Prostate gland (tissue), 2 donors: ENCODE measurements around the gene FBXL16. TPM values are rescaled to one million over a fixed set of nuclear protein-coding genes. Genes with fewer than 3 reads are reported as not detected.
"Not testable (repeated sequence)": the region's sequence is repeated elsewhere in the genome, so short reads cannot be mapped to it uniquely, and the experiment has no call there.

Source experiments
- DNase-seq: peaks from one replicate; pipeline ENCODE4 v3.0.0-alpha.2; 2019; ENCODE audit warnings: low spot score
- H3K27ac ChIP-seq, 2 donors: fragments of 200-600 bp; sonication (generic); 2 replicates each; pipeline ENCODE4 v1.5.1; 2017 to 2019
- H3K27me3 ChIP-seq: fragments of 200-600 bp; sonication (generic); replicated peaks from 2 replicates; pipeline ENCODE4 v1.5.1; 2019; ENCODE audit not compliant: insufficient read depth
- H3K36me3 ChIP-seq, 2 donors: fragments of 200-600 bp; sonication (generic); 1 replicate in 1 of 2; 2 replicates in 1 of 2; pipeline versions ENCODE4 v1.5.1 to v1.8.1; 2017 to 2019
- H3K4me1 ChIP-seq: fragments of 200-600 bp; sonication (generic); replicated peaks from 2 replicates; pipeline ENCODE4 v1.5.1; 2019
- H3K4me3 ChIP-seq, 2 donors: fragments of 200-600 bp; sonication (generic); 2 replicates each; pipeline ENCODE4 v1.5.1; 2017 to 2019
- H3K9me3 ChIP-seq: fragments of 200-600 bp; sonication (generic); 2 replicates; pipeline ENCODE4 v1.5.1; 2017
- POLR2A ChIP-seq: fragments of 450-650 bp; IDR thresholded peaks from one replicate; pipeline ENCODE4 v1.6.1; 2016; ENCODE audit warnings: antibody characterized with exemption, mild to moderate bottlenecking
- POLR2AphosphoS5 ChIP-seq: sonication (generic); formaldehyde crosslinking; IDR thresholded peaks from one replicate; pipeline ENCODE4 v1.6.1; 2017; ENCODE audit warnings: antibody characterized with exemption
- WGBS: methylation state at CpG from one replicate; pipeline ENCODE4 v1.1.5; 2018; 5-methylcytosine and 5-hydroxymethylcytosine counted together
- intact Hi-C: fragments of 100-400 bp; cut with DNase I; formaldehyde crosslinking; loops from one replicate; pipeline ENCODE4 v1.14.2; 2022
- total RNA-seq, 2 donors: library from RNA; depleted of rRNA; stranded (reverse); fragments of >200 nt; gene quantifications; one replicate each; pipeline ENCODE4 v1.1.0, GENCODE V29; 2016
- TF ChIP-seq, protein P1 (sequence below), 4 experiments: fragments of 200-600 bp in 2 of 4; fragments of 450-650 bp in 2 of 4; sonication (generic) in 2 of 4; IDR thresholded peaks; 1 replicate in 3 of 4; 2 replicates in 1 of 4; pipeline ENCODE4 v1.5.1; 2016 to 2019; ENCODE audit warnings: antibody characterized with exemption in 4 of 4, mild to moderate bottlenecking in 2 of 4, moderate library complexity in 2 of 4

Gene FBXL16
- total RNA-seq, 2 donors from 2014 or later = 6.1 to 9.1 TPM

DNA sequence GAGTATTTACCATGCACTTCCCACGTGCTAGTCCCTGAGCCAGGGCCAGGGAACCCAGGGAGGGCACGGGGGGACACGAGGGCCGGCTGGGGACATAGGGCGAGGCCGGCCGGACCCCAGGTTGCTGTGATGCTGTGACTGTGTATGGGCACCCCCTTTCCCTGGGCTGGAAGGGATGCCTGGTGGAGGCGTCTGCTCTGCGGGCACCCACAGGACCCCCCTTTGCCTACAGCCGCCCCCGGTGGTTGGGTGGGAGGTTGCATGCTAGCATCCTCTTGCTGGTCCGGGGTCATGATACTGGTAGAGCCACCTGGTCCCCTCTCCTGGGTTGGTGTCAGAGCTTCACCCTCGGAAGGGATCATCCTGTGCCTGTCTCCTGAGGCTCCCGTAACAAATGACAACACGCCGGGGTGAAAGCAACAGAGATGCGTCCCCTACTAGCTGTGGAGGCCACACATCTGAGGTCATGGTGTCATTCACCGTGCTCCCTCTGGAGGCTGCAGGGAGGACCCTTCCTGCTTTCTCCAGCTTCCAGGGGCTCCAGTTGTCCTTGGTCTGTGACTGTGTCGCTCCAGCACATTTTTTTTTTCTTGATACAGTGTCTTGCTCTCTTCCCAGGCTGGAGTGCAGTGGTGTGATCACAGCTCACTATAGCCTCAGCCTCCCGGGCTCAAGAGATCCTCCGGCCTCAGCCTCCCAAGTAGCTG is 38.3 kb upstream of the FBXL16 start:
- DNase-seq = no peak
- no peak overlapping the region for H3K4me3 ChIP-seq
- TF ChIP-seq POLR2AphosphoS5 (no peak), POLR2A (no peak)
- TF ChIP-seq, protein P1, sequence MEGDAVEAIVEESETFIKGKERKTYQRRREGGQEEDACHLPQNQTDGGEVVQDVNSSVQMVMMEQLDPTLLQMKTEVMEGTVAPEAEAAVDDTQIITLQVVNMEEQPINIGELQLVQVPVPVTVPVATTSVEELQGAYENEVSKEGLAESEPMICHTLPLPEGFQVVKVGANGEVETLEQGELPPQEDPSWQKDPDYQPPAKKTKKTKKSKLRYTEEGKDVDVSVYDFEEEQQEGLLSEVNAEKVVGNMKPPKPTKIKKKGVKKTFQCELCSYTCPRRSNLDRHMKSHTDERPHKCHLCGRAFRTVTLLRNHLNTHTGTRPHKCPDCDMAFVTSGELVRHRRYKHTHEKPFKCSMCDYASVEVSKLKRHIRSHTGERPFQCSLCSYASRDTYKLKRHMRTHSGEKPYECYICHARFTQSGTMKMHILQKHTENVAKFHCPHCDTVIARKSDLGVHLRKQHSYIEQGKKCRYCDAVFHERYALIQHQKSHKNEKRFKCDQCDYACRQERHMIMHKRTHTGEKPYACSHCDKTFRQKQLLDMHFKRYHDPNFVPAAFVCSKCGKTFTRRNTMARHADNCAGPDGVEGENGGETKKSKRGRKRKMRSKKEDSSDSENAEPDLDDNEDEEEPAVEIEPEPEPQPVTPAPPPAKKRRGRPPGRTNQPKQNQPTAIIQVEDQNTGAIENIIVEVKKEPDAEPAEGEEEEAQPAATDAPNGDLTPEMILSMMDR (IDR thresholded peaks at IDR 0.05) = no peak
- intact Hi-C loops = no loop called here
- 83% methylated on average over 18 of the region's 21 CpGs for WGBS
- H3K27me3 ChIP-seq = no peaks in the 10 kb centered on the region
- no peaks in the 10 kb centered on the region for H3K36me3 ChIP-seq
- H3K27ac ChIP-seq = no peak overlapping the region
- no peaks in the 10 kb centered on the region for H3K9me3 ChIP-seq
- no peaks in the 10 kb centered on the region for H3K4me1 ChIP-seq

DNA sequence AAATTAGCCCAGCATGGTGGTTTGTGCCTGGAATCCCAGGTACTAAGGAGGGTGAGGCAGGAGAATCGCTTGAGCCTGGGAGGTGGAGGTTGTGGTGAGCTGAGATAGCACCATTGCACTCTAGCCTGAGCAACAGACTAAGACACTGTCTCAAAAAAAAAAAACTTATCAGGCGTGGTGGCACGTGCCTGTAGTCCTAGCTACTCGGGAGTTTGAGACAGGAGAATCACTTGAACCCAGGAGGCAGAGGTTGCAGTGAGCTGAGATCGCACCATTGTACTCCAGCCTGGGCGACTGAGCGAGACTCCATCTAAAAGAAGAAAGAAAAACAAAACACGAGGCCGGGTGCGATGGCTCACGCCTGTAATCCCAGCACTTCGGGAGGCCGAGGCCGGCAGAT is 37.3 kb upstream of the FBXL16 start:
- WGBS = 84% methylated on average over 14 of the region's 14 CpGs

DNA sequence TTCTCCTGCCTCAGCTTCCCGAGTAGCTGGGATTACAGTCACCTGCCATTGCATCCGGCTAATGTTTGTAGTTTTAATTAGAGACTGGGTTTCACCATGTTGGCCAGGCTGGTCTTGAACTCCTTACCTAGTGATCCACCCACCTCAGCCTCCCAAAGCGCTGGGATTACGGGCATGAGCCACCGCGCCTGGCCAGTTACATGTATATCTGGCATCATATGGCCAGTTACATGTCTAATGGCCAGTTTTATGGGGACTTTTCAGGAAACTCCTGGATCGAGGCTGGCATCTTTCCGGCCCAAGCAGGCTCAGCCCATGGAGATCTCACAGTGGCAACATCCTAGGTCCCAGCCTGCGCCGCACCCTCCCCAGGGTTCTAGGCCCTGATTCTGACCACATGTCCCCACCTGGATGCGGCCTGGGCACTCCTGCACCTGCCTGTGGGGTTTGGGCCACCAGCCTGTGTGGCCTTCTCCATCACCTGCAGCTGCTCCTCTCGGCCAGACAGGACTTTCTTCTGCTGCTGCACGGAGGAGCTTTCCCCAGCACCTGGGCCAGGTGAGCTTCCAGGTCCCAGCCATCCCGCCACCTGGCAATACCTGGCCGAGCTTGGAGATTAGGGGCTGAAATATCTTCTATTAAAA is 36.5 kb upstream of the FBXL16 start:
- WGBS = 86% methylated on average over 15 of the region's 15 CpGs
- intact Hi-C loops = no loop called here
- no peak overlapping the region for H3K4me3 ChIP-seq
- no peaks in the 10 kb centered on the region for H3K27me3 ChIP-seq
- H3K9me3 ChIP-seq = no peaks in the 10 kb centered on the region
- TF ChIP-seq POLR2AphosphoS5 = no peak
- TF ChIP-seq POLR2A = no peak
- TF ChIP-seq, protein P1 (IDR thresholded peaks at IDR 0.05) = no peak
- no peak for DNase-seq
- no peaks in the 10 kb centered on the region for H3K36me3 ChIP-seq
- no peak overlapping the region for H3K27ac ChIP-seq
- no peaks in the 10 kb centered on the region for H3K4me1 ChIP-seq

More for the DNA sequence above, 37.3 kb upstream of the FBXL16 start:
- H3K36me3 ChIP-seq, intact Hi-C loops, H3K27ac ChIP-seq, H3K9me3 ChIP-seq, H3K4me3 ChIP-seq, DNase-seq, H3K27me3 ChIP-seq, H3K4me1 ChIP-seq: not testable (repeated sequence)

DNA sequence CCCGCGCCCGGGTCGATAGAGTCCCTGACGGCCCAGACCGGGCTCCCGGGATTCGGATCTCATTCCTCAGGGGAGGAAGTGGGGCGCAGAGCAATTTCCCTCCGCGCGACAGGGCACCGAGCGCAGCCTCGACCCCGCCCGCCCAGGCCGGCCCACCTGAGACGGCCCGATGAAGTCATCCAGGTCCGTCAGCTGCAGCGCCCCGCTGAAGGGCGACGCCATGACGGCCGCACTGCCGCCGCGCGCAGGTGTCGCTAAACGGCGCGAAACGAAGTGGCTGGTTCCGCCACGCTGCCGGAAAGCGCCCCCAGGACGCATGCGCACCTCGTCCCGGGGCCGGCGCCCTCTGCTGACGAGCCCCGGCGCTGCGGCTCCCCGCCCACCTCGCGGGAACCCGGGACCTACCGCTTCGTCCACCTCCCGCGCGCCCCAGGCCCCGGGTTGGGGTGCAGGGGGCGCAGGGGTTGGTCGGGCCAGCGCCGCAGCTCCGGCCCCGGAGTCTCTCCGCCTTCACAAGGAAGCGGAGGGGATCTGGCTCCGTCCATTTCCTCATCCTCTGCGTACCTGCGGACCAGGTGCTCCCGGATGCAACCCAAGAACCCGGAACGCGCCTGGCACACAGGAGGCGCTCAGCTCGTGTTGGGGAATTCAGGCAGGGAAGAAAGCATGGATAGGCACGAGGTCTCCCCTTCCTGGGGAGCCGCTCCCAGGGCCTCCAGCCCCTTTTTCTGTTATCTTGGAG is 35.3 kb upstream of the FBXL16 start, which contains the start of gene CIAO3:
Gene CIAO3, minus strand, starts transcription at position 234 of the 742 bp plus-strand sequence. Its CDS starts 12 bp downstream, at position 222.
- under 1% methylated on average over 36 of the region's 79 CpGs for WGBS
- peak; percentile 75 for TF ChIP-seq POLR2A
- TF ChIP-seq, protein P1 (IDR thresholded peaks at IDR 0.05) = peak; percentile 97 to 100 (median 99)
- TF ChIP-seq POLR2AphosphoS5 = peak; percentile 98
- H3K4me3 ChIP-seq = peak within 1 kb of the TSS; percentile 93 to 94
- H3K4me1 ChIP-seq = no peaks in the 10 kb centered on the region
- no peaks in the 10 kb centered on the region for H3K36me3 ChIP-seq
- peak; percentile 78 for DNase-seq
- no peaks in the 10 kb centered on the region for H3K9me3 ChIP-seq
- no peaks in the 10 kb centered on the region for H3K27me3 ChIP-seq
- intact Hi-C loops = no loop called here
- H3K27ac ChIP-seq = peak within 1 kb of the TSS; percentile 78 to 84

DNA sequence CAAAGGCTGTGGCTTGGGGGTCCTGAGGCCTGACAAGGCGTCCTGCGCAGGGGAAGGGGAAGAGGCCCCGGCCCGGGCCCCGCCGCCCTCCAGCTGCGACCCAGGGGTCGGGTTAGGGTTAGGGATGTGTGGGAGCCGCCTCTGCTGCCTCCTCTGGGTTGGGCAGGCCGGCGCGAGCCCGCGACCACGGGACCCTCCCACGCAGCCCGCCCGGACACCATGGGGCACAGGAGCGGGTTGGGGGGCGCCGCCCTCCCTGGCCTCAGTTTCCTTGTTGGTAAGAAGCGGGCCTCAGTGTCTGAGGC is 34.8 kb upstream of the FBXL16 start:
- WGBS = under 1% methylated on average over 21 of the region's 22 CpGs
- Histone ChIP-seq H3K4me1 (no peaks in the 10 kb centered on the region), H3K27me3 (no peaks in the 10 kb centered on the region), H3K4me3 (peak overlapping the region; percentile 93 to 94), H3K27ac (peak overlapping the region; percentile 78 to 84), H3K36me3 (no peaks in the 10 kb centered on the region), H3K9me3 (no peaks in the 10 kb centered on the region)
- DNase-seq = no peak
- TF ChIP-seq, protein P1 (IDR thresholded peaks at IDR 0.05) = no peak
- TF ChIP-seq POLR2AphosphoS5 (no peak), POLR2A (no peak)
- intact Hi-C loops = no loop called here
